Panc1 (cell line): ENCODE measurements around the gene OAS3. TPM values are rescaled to one million over a fixed set of nuclear protein-coding genes. Genes with fewer than 3 reads are reported as not detected.

Source experiments
- ATAC-seq: fragments of 200-7000 bp; cut with Tn5 transposase; 2 replicates; pipeline ENCODE4 v1.9.1; 2020; ENCODE audit warnings: mild to moderate bottlenecking, moderate library complexity
- BruUV-seq: library from RNA; stranded (reverse); fragments of 400-500 nt; replicated peaks from 2 replicates; lab custom pipeline; 2021; lab: Mats Ljungman, UMichigan
- CTCF ChIA-PET: fragments of 300-600 bp; sonication (Branson Sonifier 250); formaldehyde crosslinking; loops from one replicate; lab custom pipeline; 2022; ENCODE audit warnings: antibody characterized with exemption; lab: Charles Lee
- POLR2A ChIA-PET: fragments of 300-600 bp; sonication (Branson Sonifier 250); formaldehyde crosslinking; loops from one replicate; lab custom pipeline; 2022; ENCODE audit warnings: antibody characterized with exemption; lab: Charles Lee
- DNase-seq: peaks from one replicate; pipeline ENCODE4 v3.0.0-alpha.2; 2010; ENCODE audit warnings: low read depth, low spot score
- H3K27ac ChIP-seq: 2 replicates; pipeline ENCODE4 v1.5.1; 2011; ENCODE audit warnings: mild to moderate bottlenecking, low read length, inconsistent platforms
- H3K27me3 ChIP-seq: fragments of 200-500 bp; sonication (Bioruptor generic); 2 replicates; pipeline ENCODE4 v1.6.0; 2014; ENCODE audit warnings: low read length, inconsistent platforms; ENCODE audit not compliant: control insufficient read depth, insufficient read depth
- H3K36me3 ChIP-seq: fragments of 200-500 bp; sonication (Bioruptor generic); 2 replicates; pipeline ENCODE4 v1.5.1; 2014; ENCODE audit warnings: inconsistent platforms, mild to moderate bottlenecking, low read length, moderate library complexity; ENCODE audit not compliant: control insufficient read depth, insufficient read depth
- H3K4me1 ChIP-seq: 2 replicates; pipeline ENCODE4 v1.5.1; 2011; ENCODE audit warnings: inconsistent platforms, mild to moderate bottlenecking, low read length, moderate library complexity; ENCODE audit not compliant: control insufficient read depth, insufficient read depth
- H3K4me3 ChIP-seq, 2 experiments: 2 replicates each; pipeline ENCODE4 v1.5.1; 2011 to 2012; ENCODE audit warnings: low read depth in 2 of 2, low read length in 2 of 2, mild to moderate bottlenecking in 2 of 2, inconsistent platforms in 1 of 2, moderate library complexity in 1 of 2
- H3K9me3 ChIP-seq: fragments of 200-500 bp; sonication (Bioruptor generic); 2 replicates; pipeline ENCODE4 v1.5.1; 2014; ENCODE audit warnings: low read depth, mild to moderate bottlenecking, inconsistent platforms, low read length, moderate library complexity; ENCODE audit not compliant: control insufficient read depth, insufficient read depth
- CTCF ChIP-seq: fragments of 450-650 bp; IDR thresholded peaks from 2 replicates; pipeline ENCODE4 v1.5.1; 2017; ENCODE audit warnings: mild to moderate bottlenecking
- POLR2AphosphoS5 ChIP-seq: IDR thresholded peaks from 2 replicates; pipeline ENCODE4 v1.6.1; 2012; ENCODE audit warnings: mild to moderate bottlenecking, low read depth, low read length, moderate library complexity
- REST ChIP-seq, 2 experiments: IDR thresholded peaks; 2 replicates each; pipeline ENCODE4 v1.6.1; 2011 to 2012; ENCODE audit warnings: low read depth in 2 of 2, control low read depth in 1 of 2, low read length in 1 of 2, mild to moderate bottlenecking in 1 of 2, moderate library complexity in 1 of 2; ENCODE audit not compliant: insufficient read depth in 1 of 2
- SIN3A ChIP-seq: IDR thresholded peaks from 2 replicates; pipeline ENCODE4 v1.6.1; 2012; ENCODE audit warnings: low read depth, mild to moderate bottlenecking, low read length, moderate library complexity, borderline replicate concordance; ENCODE audit not compliant: insufficient read depth
- TCF7L2 ChIP-seq: IDR thresholded peaks from 2 replicates; pipeline ENCODE4 v1.6.1; 2011; ENCODE audit warnings: mild to moderate bottlenecking, low read depth, low read length, inconsistent platforms
- in situ Hi-C: cut with HindIII; loops from 2 replicates; pipeline ENCODE4 v1.10.0; 2016; ENCODE audit warnings: low sequenced_read_pairs, low pct_unique_long_range_greater_than_20kb
- intact Hi-C: fragments of 100-400 bp; cut with micrococcal nuclease; formaldehyde crosslinking; loops from one replicate; pipeline ENCODE4 v1.10.0; 2022; ENCODE audit not compliant: unreplicated experiment
- total RNA-seq: library from RNA; stranded (reverse); gene quantifications from one replicate; pipeline ENCODE4 v1.2.1, GENCODE V29; 2021; ENCODE audit not compliant: unreplicated experiment

OAS3 gene
- total RNA-seq, 1 experiment from 2014 or later: 33.3 TPM

- no peaks in the 10 kb centered on the region for H3K9me3 ChIP-seq
- ATAC-seq: peak; percentile 89
- no peak overlapping the region for H3K4me3 ChIP-seq
- H3K36me3 ChIP-seq: no peaks in the 10 kb centered on the region
- no peaks in the 10 kb centered on the region for H3K4me1 ChIP-seq
- DNase-seq: peak; percentile 54
- POLR2A ChIA-PET: interaction anchor here (0.5 kb wide), 1 partner anchor 455 kb away, joined by 3 read pairs; no protein-coding TSS in a partner anchor
- CTCF ChIA-PET: interaction anchor here (0.5 to 1.8 kb wide), 25 partner anchors 9 to 310 kb away, joined by 3 to 30 read pairs (median 4); partner anchors contain the start of gene OAS2
- TF ChIP-seq TCF7L2 (no peak), POLR2AphosphoS5 (no peak), SIN3A (no peak), CTCF (peak; percentile 98), REST (IDR thresholded peaks at IDR 0.05; ENCODE audit: insufficient read depth in 1 of 2, low read depth in 2 of 2, low read length in 1 of 2) (no peak)
- intact Hi-C loops (loop anchor here (1.0 to 10.0 kb wide), 2 partner anchors 39 to 162 kb away; no protein-coding TSS in a partner anchor), in situ Hi-C loops (no loop called here)
- no peak overlapping the region for H3K27ac ChIP-seq
- H3K27me3 ChIP-seq: peaks cover 4% of the 10 kb centered on the region
- no TSS peak for BruUV-seq
These were observed 54.5 kb downstream of the OAS3 start for GRCh38 chr12:112992541-112993398.

GRCh38 chr12:112995008-112995407 is 56.7 kb downstream of the OAS3 start:
- no peak overlapping the region for H3K4me3 ChIP-seq
- no TSS peak for BruUV-seq
- no peaks in the 10 kb centered on the region for H3K36me3 ChIP-seq
- H3K4me1 ChIP-seq: no peaks in the 10 kb centered on the region
- DNase-seq (no peak), ATAC-seq (no peak)
- in situ Hi-C loops: no loop called here
- ChIA-PET CTCF (interaction anchor here (0.6 kb wide), 1 partner anchor 35 kb away, joined by 4 read pairs; no protein-coding TSS in a partner anchor), POLR2A (no interaction called here)
- intact Hi-C loops: loop anchor here (10.0 kb wide), 1 partner anchor 160 kb away; no protein-coding TSS in a partner anchor
- TF ChIP-seq REST (IDR thresholded peaks at IDR 0.05; ENCODE audit: insufficient read depth in 1 of 2, low read depth in 2 of 2, low read length in 1 of 2): no peak
- TF ChIP-seq TCF7L2: no peak
- TF ChIP-seq CTCF: no peak
- TF ChIP-seq SIN3A: no peak
- TF ChIP-seq POLR2AphosphoS5: no peak
- H3K27ac ChIP-seq: no peak overlapping the region
- H3K9me3 ChIP-seq: no peaks in the 10 kb centered on the region
- peaks cover 4% of the 10 kb centered on the region for H3K27me3 ChIP-seq
